Esophagus (tissue), 2 donors: Measurements from ENCODE around the gene DYNC1I1. TPM values are rescaled to one million over a fixed set of nuclear protein-coding genes. Genes with fewer than 3 reads are reported as not detected.
A peak's percentile ranks its signal among the peaks of the same experiment; 100 is the strongest.

ENCODE experiments used
- H3K27ac ChIP-seq, 2 donors: one replicate each; pipeline ENCODE4 v1.5.1; 2013; ENCODE audit warnings: low read depth in 2 of 2, mild to moderate bottlenecking in 2 of 2, inconsistent platforms in 1 of 2, low read length in 1 of 2, moderate library complexity in 1 of 2
- H3K27me3 ChIP-seq, 2 donors: one replicate each; pipeline ENCODE4 v1.6.1; 2013; ENCODE audit warnings: low read length in 2 of 2, control low read depth in 1 of 2, mild to moderate bottlenecking in 1 of 2; ENCODE audit not compliant: insufficient read depth in 2 of 2, control insufficient read depth in 1 of 2
- H3K36me3 ChIP-seq, 2 donors: one replicate each; pipeline ENCODE4 v1.6.1; 2013; ENCODE audit warnings: low read length in 1 of 2; ENCODE audit not compliant: control insufficient read depth in 2 of 2, insufficient read depth in 2 of 2
- H3K4me1 ChIP-seq, 2 donors: one replicate each; pipeline ENCODE4 v1.6.1; 2013; ENCODE audit warnings: low read length in 1 of 2; ENCODE audit not compliant: control insufficient read depth in 2 of 2, insufficient read depth in 2 of 2
- H3K4me3 ChIP-seq, 2 donors: one replicate each; pipeline ENCODE4 v1.5.1; 2013; ENCODE audit warnings: low read length in 2 of 2, mild to moderate bottlenecking in 2 of 2, low read depth in 1 of 2, moderate library complexity in 1 of 2
- H3K9me3 ChIP-seq, 2 donors: one replicate each; pipeline ENCODE4 v1.6.1; 2013; ENCODE audit warnings: mild to moderate bottlenecking in 2 of 2, low read depth in 1 of 2, low read length in 1 of 2, moderate library complexity in 1 of 2; ENCODE audit not compliant: control insufficient read depth in 2 of 2, insufficient read depth in 1 of 2
- WGBS, 2 donors: extraction: QIAGEN DNeasy Blood & Tissue Kit; methylation state at CpG; one replicate each; pipeline ENCODE4 v1.1.7; 2013; 5-methylcytosine and 5-hydroxymethylcytosine counted together
- polyA plus RNA-seq, 2 donors: library from polyadenylated mRNA; stranded (reverse); fragments of 200-250 nt; gene quantifications; one replicate each; pipeline ENCODE4 v1.2.3, GENCODE V29; 2013
- donor health status: healthy with polysubstance abuse.
- donor health status: Bipolar disorder and iron deficiency.

The DYNC1I1 gene
- polyA plus RNA-seq, 2 donors: 0.20 to 0.69 TPM

DNA sequence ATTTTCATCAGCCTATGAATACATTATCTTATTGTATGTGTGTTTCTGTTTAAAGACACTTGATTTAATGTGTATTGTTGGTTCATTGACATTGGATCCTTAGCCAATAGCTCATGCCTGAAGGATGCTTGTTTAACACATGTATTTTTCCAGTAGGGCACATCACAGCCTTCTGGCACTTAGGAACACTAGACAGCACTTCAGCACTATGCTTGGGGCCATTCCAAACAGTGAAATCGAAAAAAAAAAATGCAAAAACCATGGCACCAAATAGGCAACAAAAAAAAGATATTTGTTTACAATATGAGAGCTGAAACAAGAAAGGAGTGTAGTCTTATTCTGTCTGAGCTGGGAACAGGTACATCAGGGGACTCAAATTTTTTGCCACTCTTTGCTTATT lies 286.7 kb downstream of the DYNC1I1 start:
- Histone ChIP-seq H3K27ac (no peak overlapping the region), H3K4me1 (no peaks in the 10 kb centered on the region), H3K27me3 (no peaks in the 10 kb centered on the region), H3K36me3 (no peaks in the 10 kb centered on the region), H3K4me3 (no peak overlapping the region), H3K9me3 (no peaks in the 10 kb centered on the region)
- 38 to 44% methylated on average over 1 of the region's 1 CpG for WGBS, 2 donors

DNA sequence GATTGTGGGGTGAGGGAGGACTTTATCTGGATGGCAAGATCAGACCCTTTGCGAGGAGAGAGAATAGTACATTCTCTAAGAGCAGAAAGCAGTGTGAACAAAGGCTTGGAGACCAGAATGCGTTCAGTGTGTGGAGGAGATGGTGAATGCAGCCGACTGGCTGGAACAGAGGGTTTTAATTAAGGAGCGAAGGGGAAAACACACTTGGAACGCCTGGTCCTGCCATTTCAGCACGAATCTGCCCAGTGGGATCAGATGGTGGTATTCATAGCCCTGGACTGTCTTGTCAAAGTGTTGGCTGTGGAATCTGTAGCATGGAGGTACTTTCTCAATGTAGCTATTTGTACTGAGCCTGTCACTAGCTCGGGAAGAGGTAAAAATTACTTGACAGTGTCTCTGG lies 288.7 kb downstream of the DYNC1I1 start:
- H3K9me3 ChIP-seq: no peaks in the 10 kb centered on the region
- no peaks in the 10 kb centered on the region for H3K27me3 ChIP-seq
- no peaks in the 10 kb centered on the region for H3K36me3 ChIP-seq
- H3K4me1 ChIP-seq: no peaks in the 10 kb centered on the region
- H3K4me3 ChIP-seq: no peak overlapping the region
- 78 to 79% methylated on average over 7 of the region's 7 CpGs for WGBS, 2 donors
- H3K27ac ChIP-seq: no peak overlapping the region

DNA sequence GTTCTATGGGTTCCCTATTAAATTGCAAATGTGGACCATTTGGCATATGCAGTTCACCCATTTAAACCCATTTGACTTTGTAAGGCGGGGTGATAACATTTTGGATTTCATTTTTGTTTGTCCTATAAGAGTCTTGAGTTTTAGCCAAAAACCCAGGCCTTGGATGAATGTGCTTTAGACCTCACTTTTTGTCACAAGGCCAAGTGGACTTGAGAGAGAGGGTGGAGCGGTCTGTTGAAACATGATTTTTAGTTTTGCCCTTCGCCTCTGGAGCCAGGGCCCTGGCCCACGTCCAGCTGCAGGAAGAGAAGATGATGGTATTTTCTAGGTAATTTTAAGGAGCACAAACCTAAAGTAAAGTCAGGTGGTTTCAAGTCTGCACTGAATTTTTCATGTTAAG lies 289.5 kb downstream of the DYNC1I1 start:
- no peaks in the 10 kb centered on the region for H3K9me3 ChIP-seq
- no peak overlapping the region for H3K27ac ChIP-seq
- no peaks in the 10 kb centered on the region for H3K27me3 ChIP-seq
- H3K36me3 ChIP-seq: no peaks in the 10 kb centered on the region
- no peaks in the 10 kb centered on the region for H3K4me1 ChIP-seq
- WGBS, 2 donors: 20 to 44% methylated on average over 4 of the region's 4 CpGs
- H3K4me3 ChIP-seq: no peak overlapping the region

DNA sequence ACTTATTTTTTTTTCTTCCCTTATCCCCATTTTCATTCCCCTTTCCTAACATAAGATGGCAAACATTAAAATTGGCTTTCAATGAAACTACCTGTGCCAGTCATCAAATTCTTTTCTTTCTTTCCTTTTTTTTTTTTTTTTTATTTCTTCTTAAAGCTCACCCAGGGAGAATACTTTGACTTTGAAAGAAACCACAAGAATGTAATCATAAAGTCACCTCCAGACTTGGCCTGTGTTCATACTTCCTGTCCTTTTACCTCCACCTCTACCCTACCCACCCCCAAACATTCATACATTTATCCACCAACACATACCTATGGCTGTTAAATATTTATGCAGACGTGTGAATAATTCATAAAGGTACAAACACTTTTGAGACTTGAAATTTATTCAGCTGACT lies 295.0 kb downstream of the DYNC1I1 start:
- Histone ChIP-seq H3K9me3 (no peaks in the 10 kb centered on the region), H3K4me3 (no peak overlapping the region), H3K4me1 (no peaks in the 10 kb centered on the region), H3K27me3 (no peaks in the 10 kb centered on the region), H3K36me3 (no peaks in the 10 kb centered on the region), H3K27ac (no peak overlapping the region)
- 37 to 39% methylated on average over 1 of the region's 1 CpG for WGBS, 2 donors

DNA sequence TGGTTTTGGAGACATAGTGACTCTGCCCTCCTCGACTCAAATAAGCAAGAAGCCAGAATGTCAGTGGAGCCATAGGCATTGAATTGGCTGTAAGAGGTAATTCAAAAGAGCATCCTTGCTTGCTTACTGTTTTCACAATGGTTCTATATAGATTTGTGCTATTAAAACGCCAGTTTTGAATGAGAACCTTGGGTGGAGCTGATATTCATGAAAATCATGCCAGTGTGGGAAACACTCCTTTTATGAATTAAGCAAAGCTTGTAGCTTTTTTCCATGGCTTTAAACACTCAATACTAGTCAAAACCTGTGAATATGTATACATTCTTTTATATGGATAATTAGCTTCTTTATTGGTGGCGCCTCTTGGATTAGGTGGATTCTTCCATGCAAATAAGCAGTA lies 297.0 kb downstream of the DYNC1I1 start:
- H3K4me1 ChIP-seq: no peaks in the 10 kb centered on the region

DNA sequence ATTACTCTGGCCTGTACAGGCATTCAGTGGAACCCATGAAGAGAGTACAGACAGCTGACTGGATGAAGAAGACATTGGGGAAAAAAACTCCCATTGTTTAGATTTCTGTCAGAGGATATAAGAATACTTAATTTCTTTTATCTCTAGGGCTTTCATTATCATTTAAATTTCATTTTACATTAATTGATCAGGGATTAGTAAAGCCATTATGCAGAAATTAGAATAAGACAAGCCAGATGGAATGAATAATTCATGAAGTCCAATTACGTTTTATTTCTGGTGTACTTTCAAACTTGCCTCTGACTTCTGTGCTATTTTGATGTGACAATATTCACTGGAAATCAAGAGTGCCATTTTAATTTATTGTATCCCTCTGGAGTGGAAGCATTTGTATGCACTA lies 302.5 kb downstream of the DYNC1I1 start:
- H3K4me1 ChIP-seq: peaks cover 0 to 4% of the 10 kb centered on the region in 2 donors
- H3K36me3 ChIP-seq: no peaks in the 10 kb centered on the region
- H3K9me3 ChIP-seq: no peaks in the 10 kb centered on the region
- no peak overlapping the region for H3K4me3 ChIP-seq
- peaks cover 0 to 6% of the 10 kb centered on the region in 2 donors for H3K27me3 ChIP-seq
- H3K27ac ChIP-seq: no peak overlapping the region
- 53 to 57% methylated on average over 1 of the region's 1 CpG for WGBS, 2 donors

More for the DNA sequence above, 297.0 kb downstream of the DYNC1I1 start:
- Histone ChIP-seq H3K27me3 (no peaks in the 10 kb centered on the region), H3K27ac (no peak overlapping the region), H3K36me3 (no peaks in the 10 kb centered on the region), H3K4me3 (no peak overlapping the region), H3K9me3 (no peaks in the 10 kb centered on the region)
- 74 to 82% methylated on average over 3 of the region's 3 CpGs for WGBS, 2 donors

DNA sequence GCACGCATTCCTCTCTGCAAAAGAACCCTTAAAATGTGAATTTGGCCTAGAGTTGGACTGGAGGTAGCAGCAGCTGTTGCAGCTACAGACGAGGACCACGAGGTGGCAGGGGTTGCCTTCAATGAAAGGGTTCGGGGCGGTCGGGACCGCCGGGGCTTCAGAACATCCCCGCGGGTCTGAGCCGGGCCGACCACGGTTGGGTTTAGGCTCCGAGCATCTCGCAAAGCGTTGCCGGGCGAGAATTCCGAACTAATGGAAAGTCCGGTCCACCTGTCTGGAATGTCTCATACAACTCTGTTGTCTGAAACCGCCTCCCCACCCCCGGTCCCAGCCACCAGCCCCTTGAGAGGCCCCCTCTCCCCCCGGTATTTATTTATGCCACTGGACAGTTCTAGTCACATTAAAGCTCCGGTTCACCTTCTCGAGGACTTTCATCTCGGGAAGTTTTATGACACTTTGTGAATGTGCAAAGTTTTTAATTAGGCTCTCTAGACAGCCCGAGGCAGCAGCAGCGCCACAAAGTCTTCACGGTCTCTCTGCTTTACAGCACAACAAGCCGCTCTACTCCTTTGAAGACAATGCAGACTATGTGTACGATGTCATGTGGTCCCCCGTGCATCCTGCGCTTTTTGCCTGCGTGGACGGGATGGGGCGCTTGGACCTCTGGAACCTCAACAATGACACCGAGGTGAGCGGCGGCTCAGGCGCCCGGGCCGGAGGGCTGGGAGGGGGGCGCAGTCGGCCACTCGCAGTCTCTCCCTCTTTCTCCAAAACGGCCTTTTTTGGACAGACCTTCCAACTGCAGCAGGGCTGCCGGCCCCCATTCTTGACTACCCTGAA lies 303.4 kb downstream of the DYNC1I1 start:
- H3K9me3 ChIP-seq: no peaks in the 10 kb centered on the region
- no peak overlapping the region for H3K27ac ChIP-seq
- H3K4me1 ChIP-seq: peaks cover 0 to 4% of the 10 kb centered on the region in 2 donors
- peak overlapping the region; percentile 29 to 49 for H3K4me3 ChIP-seq
- H3K36me3 ChIP-seq: no peaks in the 10 kb centered on the region
- H3K27me3 ChIP-seq: peaks cover 0 to 6% of the 10 kb centered on the region in 2 donors
- WGBS, 2 donors: 2 to 3% methylated on average over 47 of the region's 47 CpGs

DNA sequence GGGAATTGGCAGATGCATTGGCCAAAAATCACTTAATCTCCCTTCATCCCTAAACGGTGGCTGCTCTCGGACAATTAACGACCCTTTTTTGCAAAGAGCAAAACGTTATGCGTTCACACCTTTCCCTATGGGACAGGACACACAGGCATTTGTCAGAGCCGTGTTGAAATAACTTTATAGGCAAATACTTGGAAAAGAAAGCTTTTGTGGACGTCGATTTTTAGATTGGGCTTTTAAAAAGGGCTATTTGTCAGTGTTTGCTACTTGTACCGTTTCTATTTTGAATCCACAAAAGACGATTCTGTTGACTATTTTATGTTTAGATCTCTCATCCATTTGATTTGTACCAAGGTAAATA lies 304.0 kb downstream of the DYNC1I1 start:
- WGBS, 2 donors: 18 to 20% methylated on average over 10 of the region's 10 CpGs
- H3K27ac ChIP-seq: no peak overlapping the region
- peak overlapping the region; percentile 11 to 49 for H3K4me3 ChIP-seq
- H3K4me1 ChIP-seq: peaks cover 0 to 4% of the 10 kb centered on the region in 2 donors
- no peaks in the 10 kb centered on the region for H3K9me3 ChIP-seq
- no peaks in the 10 kb centered on the region for H3K36me3 ChIP-seq
- peaks cover 0 to 6% of the 10 kb centered on the region in 2 donors for H3K27me3 ChIP-seq

DNA sequence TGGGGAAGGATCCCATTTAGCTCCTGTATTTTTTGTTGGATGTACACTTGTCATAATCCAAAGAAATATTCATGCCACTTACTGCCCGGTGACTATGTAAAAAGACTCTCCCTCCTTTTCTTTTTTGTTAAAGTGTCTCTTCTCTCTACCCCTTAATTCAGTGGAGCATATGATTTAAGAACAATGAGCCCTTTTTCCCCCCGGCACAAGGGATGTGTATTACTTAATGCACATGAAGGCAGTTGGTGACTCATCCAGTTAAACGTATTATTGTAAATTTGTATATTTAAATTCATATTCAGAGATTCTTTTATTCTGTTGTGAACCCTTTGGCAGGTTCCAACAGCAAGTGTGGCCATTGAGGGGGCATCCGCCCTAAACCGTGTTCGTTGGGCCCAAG lies 307.7 kb downstream of the DYNC1I1 start:
- Histone ChIP-seq H3K36me3 (no peaks in the 10 kb centered on the region), H3K27ac (no peak overlapping the region), H3K9me3 (no peaks in the 10 kb centered on the region), H3K27me3 (peaks cover 0 to 6% of the 10 kb centered on the region in 2 donors), H3K4me3 (no peak overlapping the region), H3K4me1 (peaks cover 0 to 4% of the 10 kb centered on the region in 2 donors)
- 80 to 81% methylated on average over 6 of the region's 6 CpGs for WGBS, 2 donors
